GM21515 (cell line): ENCODE data around the gene TADA1.
"Not testable (repeated sequence)": the region's sequence is repeated elsewhere in the genome, so short reads cannot be mapped to it uniquely, and the experiment has no call there.

Experiments
- ATAC-seq: cut with Tn5 transposase; IDR thresholded peaks from one replicate; pipeline ENCODE4 v1.9.1; 2021; ENCODE audit not compliant: unreplicated experiment

The TADA1 gene

GRCh38 chr1:166844791-166845190, 31.3 kb downstream of the TADA1 start:
- no peak for ATAC-seq

- no peak for ATAC-seq
Observed at GRCh38 chr1:166843769-166844596, 32.1 kb downstream of the TADA1 start.

- no peak for ATAC-seq
Observed at GRCh38 chr1:166843322-166843721, 32.7 kb downstream of the TADA1 start.

GRCh38 chr1:166840309-166841274, 35.5 kb downstream of the TADA1 start:
- no peak for ATAC-seq

- peak; percentile 32 for ATAC-seq
Observed at GRCh38 chr1:166839600-166840308, 36.3 kb downstream of the TADA1 start.

- ATAC-seq, result peak; percentile 98
Observed at GRCh38 chr1:166838766-166839599, 37.1 kb downstream of the TADA1 start, which contains the start of gene POGK. Gene POGK, plus strand, starts transcription at chr1:166839475. Its CDS starts 1,482 bp downstream, at chr1:166840957.

- ATAC-seq, result no peak
Observed at GRCh38 chr1:166836733-166837132, 39.3 kb downstream of the TADA1 start.

- ATAC-seq, result not testable (repeated sequence)
Observed at GRCh38 chr1:166829762-166830161, 46.3 kb downstream of the TADA1 start.

- no peak for ATAC-seq
Observed at GRCh38 chr1:166827426-166827825, 48.6 kb downstream of the TADA1 start.

- no peak for ATAC-seq
Observed at GRCh38 chr1:166822385-166822784, 53.7 kb downstream of the TADA1 start.

- no peak for ATAC-seq
Observed at GRCh38 chr1:166819974-166820373, 56.1 kb downstream of the TADA1 start.

GRCh38 chr1:166814611-166815010, 61.5 kb downstream of the TADA1 start:
- no peak for ATAC-seq

GRCh38 chr1:166813508-166814223, 62.4 kb downstream of the TADA1 start:
- no peak for ATAC-seq

- no peak for ATAC-seq
Observed at GRCh38 chr1:166811691-166812090, 64.4 kb downstream of the TADA1 start.

GRCh38 chr1:166808952-166809351, 67.1 kb downstream of the TADA1 start:
- no peak for ATAC-seq
